A549 treated with DMSO at 1 μM for 4 hours (cell line): Measurements from ENCODE around the gene PPM1M. TPM values are rescaled to one million over a fixed set of nuclear protein-coding genes. Genes with fewer than 3 reads are reported as not detected.

ENCODE experiments used
- total RNA-seq: library from RNA; stranded (reverse); fragments of 200-300 nt; extraction: Qiagen RNA extraction; gene quantifications from 5 replicates; pipeline ENCODE4 v1.2.3, GENCODE V29; 2022; ENCODE audit warnings: low read depth

The PPM1M gene, protein sequence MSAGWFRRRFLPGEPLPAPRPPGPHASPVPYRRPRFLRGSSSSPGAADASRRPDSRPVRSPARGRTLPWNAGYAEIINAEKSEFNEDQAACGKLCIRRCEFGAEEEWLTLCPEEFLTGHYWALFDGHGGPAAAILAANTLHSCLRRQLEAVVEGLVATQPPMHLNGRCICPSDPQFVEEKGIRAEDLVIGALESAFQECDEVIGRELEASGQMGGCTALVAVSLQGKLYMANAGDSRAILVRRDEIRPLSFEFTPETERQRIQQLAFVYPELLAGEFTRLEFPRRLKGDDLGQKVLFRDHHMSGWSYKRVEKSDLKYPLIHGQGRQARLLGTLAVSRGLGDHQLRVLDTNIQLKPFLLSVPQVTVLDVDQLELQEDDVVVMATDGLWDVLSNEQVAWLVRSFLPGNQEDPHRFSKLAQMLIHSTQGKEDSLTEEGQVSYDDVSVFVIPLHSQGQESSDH
- 3.9 to 5.7 TPM (median 5.0 TPM) in 5 replicates for total RNA-seq

DNA sequence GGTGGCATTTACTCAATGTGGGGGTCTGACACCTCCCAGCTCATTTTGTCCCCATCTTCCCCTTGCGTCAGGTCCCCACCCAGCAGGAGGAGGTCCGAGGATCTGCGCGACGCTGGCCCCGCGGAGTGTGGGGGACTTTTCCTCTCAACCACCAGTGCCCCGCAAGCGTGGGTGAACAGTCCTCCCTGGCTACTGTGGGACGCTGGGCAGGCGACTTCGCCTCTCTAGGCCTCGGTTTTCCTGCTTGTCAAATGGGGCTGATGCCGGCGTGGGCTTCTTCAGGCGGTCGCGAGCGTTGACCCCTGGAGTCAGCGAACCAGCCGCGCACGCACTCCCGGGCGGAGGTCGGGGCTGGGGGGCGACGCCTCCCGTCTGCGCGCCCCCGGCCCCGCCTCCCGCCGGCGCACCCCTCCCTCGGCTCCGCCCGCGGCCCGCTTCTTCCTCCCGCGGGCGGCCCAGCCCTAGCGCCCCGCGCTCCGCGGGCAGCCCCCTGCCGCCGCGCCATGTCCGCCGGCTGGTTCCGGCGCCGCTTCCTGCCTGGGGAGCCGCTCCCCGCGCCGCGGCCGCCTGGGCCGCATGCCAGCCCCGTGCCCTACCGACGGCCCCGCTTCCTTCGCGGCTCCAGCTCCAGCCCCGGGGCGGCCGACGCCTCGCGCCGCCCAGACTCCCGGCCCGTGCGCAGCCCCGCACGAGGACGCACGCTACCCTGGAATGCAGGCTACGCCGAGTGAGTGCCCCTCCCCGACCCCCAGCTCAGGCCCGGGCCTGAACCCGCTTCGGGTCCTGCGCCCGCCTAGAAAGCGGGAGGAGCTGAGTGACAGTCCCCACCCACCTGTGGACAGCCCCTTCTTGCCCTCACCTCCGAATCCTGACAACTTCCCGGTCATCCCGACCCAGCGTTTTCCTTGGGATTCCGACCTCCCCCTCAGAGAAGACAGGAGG lies at the start of gene PPM1M:
PPM1M (plus strand) TSS at position 438 of the 942 bp plus-strand sequence; CDS start at position 504, 66 bp downstream.

DNA sequence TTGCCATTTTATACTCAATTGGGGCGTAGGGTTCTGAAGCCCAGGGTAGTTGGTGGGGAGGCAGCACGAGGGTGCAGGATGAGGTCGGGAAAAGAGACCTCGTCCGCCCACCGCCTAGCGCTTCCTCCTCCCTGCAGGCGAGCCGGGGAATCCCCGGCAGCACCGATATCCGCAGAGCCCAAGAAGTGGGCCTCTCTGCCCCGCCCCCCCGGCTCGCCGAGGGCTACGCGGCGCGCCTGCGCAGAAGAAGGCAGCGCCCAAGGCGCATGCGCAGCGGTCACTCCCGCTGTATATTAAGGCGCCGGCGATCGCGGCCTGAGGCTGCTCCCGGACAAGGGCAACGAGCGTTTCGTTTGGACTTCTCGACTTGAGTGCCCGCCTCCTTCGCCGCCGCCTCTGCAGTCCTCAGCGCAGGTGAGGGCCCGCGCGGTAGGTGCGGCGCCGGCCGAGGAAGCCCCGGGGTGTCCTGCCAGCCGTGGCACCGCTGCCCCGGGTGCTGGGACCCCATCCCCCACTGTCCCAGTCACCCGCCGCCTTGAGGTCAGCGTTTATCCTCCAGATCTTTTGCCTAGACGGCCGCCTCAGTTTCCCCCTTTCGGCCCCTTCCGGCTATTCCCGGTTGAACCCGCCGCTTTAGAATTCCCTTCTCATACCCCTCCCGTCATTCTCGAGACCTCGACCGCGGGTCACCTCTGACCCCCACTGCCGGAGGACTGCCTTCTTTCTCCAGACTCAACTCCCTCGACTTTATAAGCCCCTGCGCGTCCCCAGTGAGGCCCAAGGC lies 47.5 kb upstream of the PPM1M start, which contains the start of gene ALAS1:
ALAS1 (plus strand) TSS at position 319 of the 784 bp plus-strand sequence. CDS start 1,082 bp downstream, outside the sequence.

DNA sequence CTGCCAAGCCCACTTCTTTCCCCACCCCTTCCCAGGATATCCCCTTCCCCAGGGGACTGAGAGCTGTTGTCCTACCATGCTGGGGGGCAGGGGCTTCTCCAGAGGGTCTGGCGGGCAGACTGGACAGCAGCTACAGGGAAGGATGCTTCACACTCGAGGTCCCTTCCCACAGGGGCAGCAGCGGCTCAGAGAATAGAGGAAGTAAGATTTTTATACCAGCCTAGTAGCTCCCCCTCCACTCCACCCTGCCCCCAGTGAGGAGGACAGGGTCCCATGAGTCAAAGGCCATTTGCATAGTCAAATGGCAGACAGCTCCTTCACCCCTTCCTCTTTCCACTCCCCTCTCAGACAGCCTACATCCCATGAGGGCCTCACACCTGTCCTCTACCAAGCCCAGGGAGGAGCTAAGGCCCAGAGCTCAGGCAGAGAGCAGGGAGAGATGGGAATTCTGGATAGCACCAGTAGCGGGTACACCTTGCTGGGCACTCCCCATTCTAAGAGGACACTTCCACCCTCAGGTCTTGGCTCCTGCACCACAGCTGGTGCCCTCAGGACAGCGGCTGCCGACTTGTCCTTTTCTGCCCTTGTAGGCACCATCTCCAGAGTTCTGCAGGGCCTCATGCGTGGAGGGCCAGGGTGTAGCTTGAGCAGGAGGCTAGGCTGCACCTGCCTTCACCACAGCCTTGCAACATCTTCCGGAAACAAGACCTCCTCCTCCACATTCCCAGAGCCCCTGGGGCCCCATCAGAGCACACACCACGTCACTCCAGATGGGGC lies 19.9 kb upstream of the PPM1M start, which contains the start of gene TLR9:
TLR9 (minus strand) TSS at position 194 of the 777 bp plus-strand sequence; CDS start at position 78, 116 bp downstream.

DNA sequence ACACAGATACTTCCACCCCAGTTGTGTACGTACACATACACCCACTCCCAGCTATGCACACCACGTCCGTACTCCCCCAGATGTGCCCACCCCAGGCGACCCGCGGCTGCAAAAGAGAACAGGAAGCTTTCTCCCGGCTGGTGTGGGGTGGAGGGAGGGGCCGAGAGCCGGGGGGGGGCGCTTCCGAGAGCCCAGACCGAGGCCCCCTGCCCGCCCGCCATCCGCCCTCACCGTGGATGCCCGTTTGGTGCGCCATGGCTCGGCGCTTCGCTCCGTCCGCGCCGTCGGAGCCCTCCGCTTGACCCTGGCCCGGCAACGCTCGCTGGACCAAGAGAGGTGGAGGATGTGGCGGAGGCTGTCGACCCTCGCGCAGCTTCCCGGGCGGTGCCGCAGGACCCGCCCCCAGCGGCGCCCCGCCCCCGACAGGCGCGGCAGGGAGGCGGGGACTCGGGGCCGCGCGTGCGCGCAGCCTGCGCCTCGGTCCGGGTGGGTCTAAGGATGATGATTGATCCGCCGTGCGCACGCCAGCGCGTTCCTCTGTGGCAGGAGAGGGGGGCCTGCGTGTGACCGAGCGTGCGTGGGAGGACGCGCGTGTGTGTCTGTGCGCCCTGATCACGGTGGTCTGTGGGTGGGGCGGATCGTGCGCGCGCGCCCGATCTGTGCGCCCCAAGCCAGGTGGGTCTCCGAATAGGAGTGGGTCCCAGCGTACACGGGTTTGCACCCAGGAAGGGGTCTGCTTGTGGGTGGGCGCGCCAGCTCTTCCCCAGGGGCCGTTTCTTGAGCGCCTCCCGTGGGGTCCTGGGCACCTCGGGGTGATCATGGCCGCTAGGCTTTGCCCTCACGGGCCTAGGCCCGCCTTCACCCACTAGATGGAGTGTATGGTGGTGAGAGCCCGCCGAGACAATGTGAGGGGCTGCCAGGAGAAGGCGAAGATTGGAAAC lies 6.5 kb upstream of the PPM1M start, which contains the start of gene TWF2:
TWF2 (minus strand) TSS at position 398 of the 941 bp plus-strand sequence; CDS start at position 256, 142 bp downstream.

DNA sequence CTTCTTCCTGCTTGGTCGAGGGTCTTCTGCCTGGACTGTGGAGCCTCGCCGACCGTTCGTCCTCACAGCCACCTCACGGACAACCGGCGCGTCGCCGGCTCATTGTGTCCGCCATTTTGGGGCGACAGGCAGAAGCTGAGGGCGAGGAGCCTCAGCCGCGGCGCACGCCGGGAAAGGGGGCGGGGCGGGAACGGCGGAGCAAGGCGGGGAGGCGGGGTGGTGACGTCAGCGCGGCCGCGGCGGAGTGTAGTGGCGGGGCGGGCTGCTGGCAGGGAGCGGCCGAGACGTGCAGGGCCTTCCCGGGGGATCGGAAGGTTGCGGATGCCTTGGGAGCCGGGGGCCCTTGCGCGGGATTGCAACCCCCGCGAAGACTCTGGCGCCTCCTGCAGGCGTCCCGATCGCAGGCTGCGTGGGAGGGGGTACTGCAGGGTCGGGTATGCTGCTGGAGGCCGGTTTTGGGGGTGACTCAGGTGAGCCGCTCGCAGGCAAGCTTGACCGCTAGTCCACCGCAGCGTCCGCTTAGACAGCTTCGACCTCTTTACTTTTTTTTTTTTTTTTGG lies 33.0 kb downstream of the PPM1M start, which contains the start of gene WDR82:
WDR82 (minus strand) TSS at position 140 of the 560 bp plus-strand sequence. CDS start 288 bp downstream, outside the sequence.

Other genes with a start within 250 kb of the PPM1M start
- 1,233 to 1,659 TPM (median 1,287 TPM) in 5 replicates for gene RPL29, start 249.9 kb upstream of the PPM1M start, total RNA-seq
- gene DUSP7, start 189.2 kb upstream of the PPM1M start, total RNA-seq, result 14.3 to 16.0 TPM (median 14.8 TPM) in 5 replicates
- 15.5 to 20.4 TPM (median 17.8 TPM) in 5 replicates for gene POC1A, start 91.3 kb upstream of the PPM1M start, total RNA-seq
- gene ALAS1, start 47.6 kb upstream of the PPM1M start, total RNA-seq, result 49.5 to 55.6 TPM (median 52.5 TPM) in 5 replicates
- gene TLR9, start 20.1 kb upstream of the PPM1M start, total RNA-seq, result 0.06 TPM in 1 of 5 replicates, not detected in the others
- 59.9 to 79.9 TPM (median 69.8 TPM) in 5 replicates for gene TWF2, start 6.6 kb upstream of the PPM1M start, total RNA-seq
- gene WDR82, start 32.9 kb downstream of the PPM1M start, total RNA-seq, result 50.0 to 59.3 TPM (median 55.6 TPM) in 5 replicates
- 3.6 to 4.8 TPM (median 4.3 TPM) in 5 replicates for gene GLYCTK, start 42.1 kb downstream of the PPM1M start, total RNA-seq
- 0.72 to 1.1 TPM (median 0.85 TPM) in 5 replicates for gene DNAH1, start 70.6 kb downstream of the PPM1M start, total RNA-seq
- 32.8 to 40.9 TPM (median 40.1 TPM) in 5 replicates for gene BAP1, start 164.2 kb downstream of the PPM1M start, total RNA-seq
- gene PHF7, start 164.9 kb downstream of the PPM1M start, total RNA-seq, result 2.5 to 3.4 TPM (median 3.0 TPM) in 5 replicates
- 0.03 to 0.30 TPM (median 0.09 TPM) in 5 replicates for gene SEMA3G, start 199.3 kb downstream of the PPM1M start, total RNA-seq
- gene TNNC1, start 208.3 kb downstream of the PPM1M start, total RNA-seq, result 1.2 to 2.0 TPM (median 1.4 TPM) in 5 replicates
- 10.2 to 16.1 TPM (median 14.6 TPM) in 5 replicates for gene NISCH, start 209.8 kb downstream of the PPM1M start, total RNA-seq
- gene STAB1, start 249.6 kb downstream of the PPM1M start, total RNA-seq, result not detected in 5 replicates